ENCODE results near the gene ARHGEF11.

DNA sequence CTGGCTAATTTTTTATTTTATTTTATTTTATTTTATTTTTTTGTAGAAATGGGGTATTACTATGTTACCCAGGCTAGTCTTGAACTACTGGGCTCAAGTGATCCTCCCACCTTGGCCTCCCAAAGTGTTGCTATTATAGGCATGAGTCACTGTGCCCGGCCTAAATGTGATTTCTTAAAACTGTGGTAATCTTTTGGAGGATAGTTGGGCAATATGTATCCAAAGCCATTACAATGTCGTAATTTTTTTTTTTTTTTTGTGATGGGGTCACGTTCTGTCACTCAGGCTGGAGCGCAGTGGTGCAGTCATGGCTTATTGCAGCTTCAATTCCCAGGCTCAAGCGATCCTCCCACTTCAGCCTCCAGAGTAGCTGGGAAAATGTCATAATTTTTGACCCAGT, 39.9 kb upstream of the ARHGEF11 start:
- TF ChIP-seq, protein P1, sequence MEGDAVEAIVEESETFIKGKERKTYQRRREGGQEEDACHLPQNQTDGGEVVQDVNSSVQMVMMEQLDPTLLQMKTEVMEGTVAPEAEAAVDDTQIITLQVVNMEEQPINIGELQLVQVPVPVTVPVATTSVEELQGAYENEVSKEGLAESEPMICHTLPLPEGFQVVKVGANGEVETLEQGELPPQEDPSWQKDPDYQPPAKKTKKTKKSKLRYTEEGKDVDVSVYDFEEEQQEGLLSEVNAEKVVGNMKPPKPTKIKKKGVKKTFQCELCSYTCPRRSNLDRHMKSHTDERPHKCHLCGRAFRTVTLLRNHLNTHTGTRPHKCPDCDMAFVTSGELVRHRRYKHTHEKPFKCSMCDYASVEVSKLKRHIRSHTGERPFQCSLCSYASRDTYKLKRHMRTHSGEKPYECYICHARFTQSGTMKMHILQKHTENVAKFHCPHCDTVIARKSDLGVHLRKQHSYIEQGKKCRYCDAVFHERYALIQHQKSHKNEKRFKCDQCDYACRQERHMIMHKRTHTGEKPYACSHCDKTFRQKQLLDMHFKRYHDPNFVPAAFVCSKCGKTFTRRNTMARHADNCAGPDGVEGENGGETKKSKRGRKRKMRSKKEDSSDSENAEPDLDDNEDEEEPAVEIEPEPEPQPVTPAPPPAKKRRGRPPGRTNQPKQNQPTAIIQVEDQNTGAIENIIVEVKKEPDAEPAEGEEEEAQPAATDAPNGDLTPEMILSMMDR (IDR thresholded peaks at IDR 0.05), result no peak
- no peak for TF ChIP-seq ZFX (IDR thresholded peaks at IDR 0.05; ENCODE audit: borderline replicate concordance)

All from 22Rv1 (cell line).